Measurements from ENCODE around the gene DDX3X.

GRCh38 chrX:41352329-41352838 is 18.4 kb downstream of the DDX3X start:
- TF ChIP-seq NR2C2 (CRISPR knock-in tag; IDR thresholded peaks at IDR 0.05) (no peak), NR2C2 (tag; IDR thresholded peaks at IDR 0.05) (no peak), POLR2A (conservative IDR thresholded peaks at IDR 0.05) (no peak), CREM (IDR thresholded peaks at IDR 0.05; ENCODE audit: low read depth) (no peak), ZNF263 (CRISPR knock-in tag; IDR thresholded peaks at IDR 0.05; ENCODE audit: borderline replicate concordance) (no peak), CTCF (IDR thresholded peaks at IDR 0.05 in 2 of 3, conservative IDR thresholded peaks at IDR 0.05 in 1 of 3; ENCODE audit: insufficient read depth in 2 of 3, low read depth in 1 of 3, low read length in 3 of 3) (no peak), EP300 (IDR thresholded peaks at IDR 0.05; ENCODE audit: low read length) (no peak), ZNF699 (CRISPR knock-in tag; IDR thresholded peaks at IDR 0.05; ENCODE audit: insufficient replicate concordance) (no peak), XRCC5 (IDR thresholded peaks at IDR 0.05; ENCODE audit: low read depth, low read length) (no peak), ZNF124 (CRISPR knock-in tag; IDR thresholded peaks at IDR 0.05) (no peak)
